DMS153 treated with DMSO at 0.1 percent for 48 hours (cell line): ENCODE measurements around the gene GAS2L2.
A peak's percentile ranks its signal among the peaks of the same experiment; 100 is the strongest.
"Not testable (repeated sequence)": the region's sequence is repeated elsewhere in the genome, so short reads cannot be mapped to it uniquely, and the experiment has no call there.

Experiments used
- DNase-seq: peaks from one replicate; lab custom pipeline; 2025; ENCODE audit not compliant: unreplicated experiment; lab: John Stamatoyannopoulos, UW

GAS2L2 gene

DNA sequence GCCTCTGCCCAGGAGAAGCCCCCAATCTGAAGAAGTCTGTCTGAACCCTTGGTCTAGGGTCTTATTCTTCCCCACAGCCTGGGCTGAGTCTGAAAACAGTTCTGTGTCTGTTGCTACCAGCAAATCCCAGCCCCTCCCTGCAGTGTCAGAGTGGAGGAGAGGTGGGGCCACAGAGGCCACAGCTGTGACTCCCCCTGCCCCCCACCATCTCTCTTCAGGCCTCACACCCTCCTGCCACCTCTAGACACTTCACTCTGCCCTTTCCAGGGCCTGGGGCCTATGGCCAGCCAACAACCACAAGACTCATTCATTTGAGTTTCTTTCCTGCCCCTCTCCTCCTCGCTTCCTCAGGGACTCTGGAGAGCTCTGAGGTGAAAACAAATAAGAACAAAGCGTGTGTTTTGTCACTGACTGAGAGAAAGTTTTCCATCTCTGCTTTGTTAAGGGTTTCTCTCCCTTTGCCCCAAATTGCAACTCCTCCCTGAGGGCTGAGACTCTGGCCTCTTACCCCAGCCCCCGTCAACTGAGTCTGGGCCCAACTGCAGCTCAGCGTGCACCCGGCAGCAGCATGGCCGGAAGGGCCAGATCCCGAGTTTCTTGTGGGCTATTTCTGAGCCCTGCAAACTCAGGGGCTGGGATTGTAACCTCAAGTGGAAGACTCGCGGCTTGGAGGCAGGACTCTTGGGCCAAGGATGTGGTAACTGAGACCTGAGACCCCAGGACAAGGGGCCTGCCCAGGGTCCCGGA lies 20.8 kb upstream of the GAS2L2 start:
- no peak for DNase-seq

DNA sequence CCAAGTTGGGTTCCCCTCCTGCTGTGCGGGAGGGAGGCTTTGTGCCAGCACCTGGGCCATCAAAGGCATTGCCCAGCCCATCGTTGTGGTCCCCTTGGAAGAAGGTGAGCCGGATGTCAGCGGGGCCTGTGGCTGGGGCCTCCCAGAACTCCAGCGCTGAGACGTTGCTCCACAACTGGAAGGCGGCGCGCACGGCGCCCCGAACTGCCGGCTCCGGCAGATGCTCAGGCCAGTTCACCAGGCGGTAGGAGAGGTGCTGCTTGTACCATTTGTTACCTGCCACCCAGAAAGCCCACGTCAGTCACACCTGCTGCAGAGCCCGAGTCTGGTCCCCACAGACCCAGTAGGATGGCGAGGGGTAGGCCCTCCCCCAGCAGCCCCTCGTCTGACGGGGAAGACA lies 20.1 kb upstream of the GAS2L2 start:
- DNase-seq, result no peak

DNA sequence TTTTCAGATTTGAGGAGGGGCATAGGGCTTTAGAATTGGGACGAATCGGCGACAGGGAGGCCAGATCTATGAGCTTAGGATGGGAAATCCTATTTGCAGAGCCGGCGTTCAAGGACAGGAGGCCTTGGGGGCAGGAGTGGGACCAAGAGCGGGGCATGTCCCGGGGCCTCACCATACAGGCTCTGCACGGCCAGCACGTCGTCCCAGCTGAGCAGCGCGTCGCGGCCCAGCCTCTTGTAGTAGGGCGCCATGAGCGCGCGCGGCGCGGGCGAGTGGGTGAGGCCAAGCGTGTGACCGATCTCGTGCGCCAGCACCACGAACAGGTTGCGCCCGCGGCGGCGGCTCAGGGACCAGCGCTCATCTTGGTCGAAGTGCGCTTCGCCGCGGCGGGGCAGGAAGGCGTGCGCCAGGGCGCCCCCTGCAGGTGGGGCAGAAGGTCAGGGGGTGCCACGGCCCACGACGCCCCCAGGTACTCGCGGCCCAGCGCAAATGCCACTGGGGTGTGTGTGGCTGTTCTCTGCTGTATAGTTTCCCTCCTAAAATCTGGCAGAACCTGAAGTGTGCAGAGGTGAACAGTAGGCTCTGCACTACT lies 17.0 kb upstream of the GAS2L2 start:
- DNase-seq, result no peak

DNA sequence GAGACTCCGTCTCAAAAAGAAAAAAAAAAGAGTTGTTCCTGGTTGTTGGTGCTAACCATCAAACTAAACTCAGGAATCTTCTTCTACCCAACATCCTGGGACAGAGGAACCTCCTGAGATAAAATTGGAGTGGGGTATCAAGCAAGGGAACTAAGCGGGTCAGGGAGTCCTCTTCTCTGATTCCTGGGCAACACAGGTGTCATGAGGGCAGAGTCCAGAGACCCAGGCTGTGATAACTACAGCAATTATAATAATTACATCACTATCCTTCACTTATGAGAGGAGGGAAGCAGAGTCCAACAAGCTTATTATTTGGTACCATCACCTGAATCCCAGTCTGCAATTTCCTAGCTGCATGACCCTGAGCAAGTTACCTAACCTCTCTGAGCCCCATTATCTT lies 15.8 kb upstream of the GAS2L2 start:
- DNase-seq, result no peak

DNA sequence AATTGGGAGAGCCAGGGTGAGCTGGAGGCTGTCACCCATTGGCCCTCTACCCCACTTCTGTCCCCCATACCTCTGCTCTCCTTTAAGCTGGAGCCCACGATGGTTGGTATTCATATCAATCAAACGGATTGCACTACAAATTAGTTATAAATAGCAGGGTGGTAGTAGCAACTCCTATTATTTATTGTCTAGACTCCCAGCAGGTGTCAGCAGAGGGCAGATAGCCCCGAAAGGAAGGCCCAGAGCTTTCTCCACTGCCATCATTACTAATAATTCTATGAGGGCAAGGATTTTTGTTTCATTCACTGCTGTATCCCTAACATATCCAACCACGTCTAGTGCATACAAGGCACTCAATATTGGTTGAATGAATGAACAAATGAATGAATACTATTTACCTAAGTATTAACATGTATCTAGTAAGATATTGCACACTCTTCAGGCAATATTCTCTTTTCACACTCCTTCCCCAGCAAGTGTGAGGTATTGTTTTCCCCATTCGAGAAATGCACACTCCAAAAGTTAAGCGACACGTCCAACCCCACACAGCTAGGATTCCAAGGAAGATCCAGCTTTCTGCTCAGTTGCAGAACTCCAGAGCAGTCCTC lies 14.0 kb upstream of the GAS2L2 start:
- DNase-seq, result peak; percentile 15

DNA sequence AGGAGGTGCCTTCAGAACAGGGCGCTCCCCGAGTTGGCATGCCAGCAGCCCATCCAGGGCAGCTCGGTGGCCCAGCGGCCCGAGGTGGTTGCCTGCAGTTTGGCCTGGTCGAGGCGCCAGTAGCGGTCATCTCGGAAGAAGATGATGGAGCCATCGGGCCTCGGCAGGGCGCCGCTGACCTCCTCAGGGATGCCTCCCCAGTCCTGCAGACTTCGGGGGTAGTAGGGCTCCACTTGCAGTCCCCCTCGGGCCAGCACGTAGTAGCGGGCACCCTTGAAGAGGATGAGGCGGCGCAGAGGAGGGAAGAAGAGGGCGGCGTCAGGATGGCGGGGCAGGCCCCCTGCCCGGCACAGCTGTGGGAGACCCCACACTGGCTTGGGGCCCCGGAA lies 13.4 kb upstream of the GAS2L2 start:
- no peak for DNase-seq

DNA sequence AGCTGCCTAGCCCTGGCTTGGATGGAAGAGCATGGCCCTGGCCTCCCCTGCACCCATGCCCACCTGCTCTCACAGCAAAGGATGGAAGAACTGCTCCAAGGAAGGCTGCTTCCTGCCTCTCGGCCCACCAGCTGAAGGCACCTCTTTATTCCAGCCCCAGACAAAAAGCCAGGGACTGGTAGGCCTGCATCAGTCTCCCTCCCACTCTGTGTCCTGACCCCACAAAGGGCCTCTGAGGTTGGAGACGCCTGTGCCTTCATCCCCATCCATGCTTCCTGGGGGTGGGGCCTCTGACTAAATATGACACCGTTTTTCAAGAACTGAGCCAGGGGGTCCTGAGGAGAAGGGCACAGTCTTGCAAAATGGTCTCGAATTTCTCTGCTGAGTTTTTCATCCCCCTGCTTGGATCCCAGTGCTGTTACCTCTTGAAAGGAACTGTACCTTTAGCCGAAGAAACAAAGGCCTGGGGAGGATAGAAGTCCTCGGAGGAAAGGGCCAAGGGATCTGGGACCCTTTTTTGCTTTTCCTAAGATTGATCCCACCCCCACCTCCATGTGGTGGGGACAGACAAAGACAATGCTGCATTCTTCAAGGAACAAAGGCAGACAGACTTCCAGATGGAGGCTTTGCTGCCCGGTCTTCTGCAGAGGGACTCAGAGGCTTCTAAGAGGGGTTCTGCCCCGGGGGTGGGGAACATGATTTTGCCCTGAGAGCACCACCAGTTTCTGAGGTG lies 12.9 kb upstream of the GAS2L2 start:
- DNase-seq, result no peak

DNA sequence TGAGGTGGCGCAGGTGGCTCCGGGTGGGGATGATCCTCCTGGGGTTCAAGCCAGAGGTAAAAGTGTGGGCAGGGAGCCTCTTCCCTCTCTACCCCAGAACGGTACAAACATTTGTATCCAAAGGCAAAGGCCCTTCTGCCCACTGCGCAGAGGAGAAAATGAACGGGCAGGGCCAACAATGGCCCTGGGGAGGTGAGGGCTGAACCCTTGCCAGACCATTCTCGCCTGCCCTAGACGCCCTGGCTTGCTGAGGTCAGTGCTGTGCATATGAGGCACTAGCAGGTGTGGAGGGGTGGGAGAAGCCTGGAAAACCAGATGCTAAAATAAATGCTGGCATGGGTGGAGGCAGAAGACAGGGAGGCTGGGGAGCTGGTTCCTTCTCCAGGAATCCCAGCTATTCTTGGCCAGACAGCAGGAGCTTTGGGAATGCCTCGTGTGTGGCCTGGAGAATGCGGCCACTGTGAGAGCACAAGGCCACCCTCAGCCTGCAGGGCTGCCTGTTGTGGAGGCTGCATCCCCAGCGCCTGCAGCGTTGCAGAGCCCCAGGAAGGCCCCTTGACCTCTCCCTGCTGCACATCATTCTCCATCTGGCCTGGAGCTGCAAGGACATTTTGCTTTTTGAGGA lies 12.2 kb upstream of the GAS2L2 start:
- DNase-seq, result no peak

DNA sequence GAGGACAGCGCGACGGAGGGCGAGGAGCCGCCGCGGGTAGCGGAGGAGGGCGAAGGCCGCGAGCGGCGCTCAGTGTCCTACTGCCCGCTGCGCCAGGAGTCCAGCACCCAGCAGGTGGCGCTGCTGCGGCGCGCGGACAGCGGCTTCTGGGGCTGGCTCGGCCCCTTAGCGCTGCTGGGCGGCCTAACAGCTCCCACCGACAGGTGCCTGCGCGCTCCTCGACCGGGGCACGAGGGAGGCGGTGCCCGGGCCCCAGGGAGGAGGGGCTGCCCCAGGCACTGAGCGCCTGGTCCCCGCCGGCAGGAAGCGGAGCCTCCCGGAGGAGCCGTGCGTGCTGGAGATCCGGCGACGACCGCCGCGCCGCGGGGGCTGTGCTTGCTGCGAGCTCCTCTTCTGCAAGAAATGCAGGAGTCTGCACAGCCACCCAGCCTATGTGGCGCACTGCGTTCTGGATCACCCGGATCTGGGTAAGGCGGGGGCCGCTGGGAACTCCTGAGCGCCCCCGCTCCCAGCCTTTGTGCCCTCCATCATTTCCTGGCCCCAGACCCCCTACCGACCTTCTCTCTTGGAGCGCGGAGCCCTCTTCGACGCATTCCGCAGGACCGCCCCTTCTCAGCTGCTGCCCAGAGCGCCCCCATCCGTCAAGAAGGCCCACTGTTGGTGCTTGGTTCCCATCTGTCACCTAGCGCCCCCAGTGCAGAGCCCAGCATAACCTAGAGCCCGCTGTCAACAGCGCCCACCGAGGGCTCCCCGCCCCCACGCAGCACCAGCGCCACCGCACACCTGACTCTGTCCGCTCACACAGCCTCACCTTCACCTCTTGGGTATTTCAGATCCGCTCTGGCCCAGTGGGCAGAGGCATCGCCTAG lies 11.3 kb upstream of the GAS2L2 start:
- DNase-seq, result peak; percentile 91

DNA sequence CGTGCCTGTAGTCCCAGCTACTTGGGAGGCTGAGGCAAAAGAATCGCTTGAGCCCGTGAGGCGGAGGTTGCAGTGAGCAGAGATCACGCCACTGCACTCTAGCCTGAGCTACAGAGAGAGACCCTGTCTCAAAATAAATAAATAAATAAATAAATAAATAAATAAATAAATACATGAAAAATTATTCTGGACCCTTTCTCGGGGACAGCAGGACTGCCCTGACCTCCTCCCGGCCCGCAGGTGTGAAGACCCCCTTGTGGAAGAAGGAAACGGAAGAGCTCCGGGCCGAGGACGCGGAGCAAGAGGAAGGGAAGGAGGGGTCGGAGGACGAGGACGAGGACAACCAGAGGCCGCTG lies 10.7 kb upstream of the GAS2L2 start:
- DNase-seq, result no peak

DNA sequence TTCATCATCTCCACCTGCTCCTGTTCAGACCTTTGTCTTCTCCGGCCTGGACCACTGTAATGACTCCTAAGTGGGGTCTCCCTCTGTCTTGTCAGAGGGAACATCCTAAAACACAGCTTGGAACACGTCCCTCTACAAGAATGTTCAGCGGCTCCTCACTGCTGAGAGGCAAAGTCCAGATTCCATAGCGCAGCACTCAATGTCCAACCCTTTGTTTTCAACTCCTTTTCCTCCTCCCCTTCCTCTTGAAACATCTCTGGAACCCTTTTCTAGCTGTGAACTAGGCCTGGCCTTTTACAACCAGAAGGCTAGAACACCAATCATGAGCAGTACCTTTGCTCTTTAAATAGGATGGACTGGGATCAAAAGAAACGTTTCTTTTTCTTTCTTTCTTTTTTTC lies 8.6 kb upstream of the GAS2L2 start:
- DNase-seq, result no peak

DNA sequence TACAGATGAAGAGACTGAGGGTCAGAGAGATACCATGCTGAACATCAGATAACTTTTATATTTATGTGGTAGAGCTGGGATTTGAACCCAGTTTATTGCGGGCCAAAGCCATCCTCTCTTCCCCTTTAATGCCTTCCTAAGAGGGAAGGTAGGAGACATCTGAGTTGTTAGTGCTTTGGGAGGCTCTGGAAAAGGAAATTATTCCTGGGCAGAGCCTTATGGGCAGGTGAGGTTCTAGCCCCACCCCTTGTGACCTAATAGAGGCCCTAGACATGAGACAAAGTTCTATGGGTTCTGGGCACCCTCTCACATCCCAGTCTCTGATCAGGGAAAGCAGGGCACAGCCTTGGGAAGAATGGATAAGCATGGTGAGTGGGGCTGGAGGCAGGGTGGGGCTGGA lies 7.5 kb upstream of the GAS2L2 start, which contains the start of gene C17orf50:
C17orf50 (plus strand) TSS at position 301 of the 400 bp plus-strand sequence; CDS start at position 356, 55 bp downstream.
- no peak for DNase-seq

DNA sequence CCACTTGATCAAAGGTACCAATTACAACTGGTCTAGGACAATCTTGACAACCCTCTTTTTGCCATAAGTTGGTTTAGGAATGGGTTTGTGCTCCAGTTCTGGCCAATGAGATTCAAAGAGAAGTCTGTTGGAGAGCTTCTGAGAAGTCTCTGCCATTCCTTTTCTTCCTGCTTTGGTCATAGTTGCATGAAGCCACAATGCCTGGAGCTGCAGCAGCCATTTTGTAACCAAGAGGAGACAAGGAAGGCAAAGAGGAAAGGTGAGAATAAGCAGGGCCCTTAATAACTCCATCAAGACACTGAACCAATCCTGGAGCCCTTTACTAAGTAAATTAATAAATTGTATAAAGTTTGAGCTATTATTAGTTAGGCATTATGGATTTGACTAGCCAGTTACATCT lies 4.2 kb upstream of the GAS2L2 start:
- no peak for DNase-seq

DNA sequence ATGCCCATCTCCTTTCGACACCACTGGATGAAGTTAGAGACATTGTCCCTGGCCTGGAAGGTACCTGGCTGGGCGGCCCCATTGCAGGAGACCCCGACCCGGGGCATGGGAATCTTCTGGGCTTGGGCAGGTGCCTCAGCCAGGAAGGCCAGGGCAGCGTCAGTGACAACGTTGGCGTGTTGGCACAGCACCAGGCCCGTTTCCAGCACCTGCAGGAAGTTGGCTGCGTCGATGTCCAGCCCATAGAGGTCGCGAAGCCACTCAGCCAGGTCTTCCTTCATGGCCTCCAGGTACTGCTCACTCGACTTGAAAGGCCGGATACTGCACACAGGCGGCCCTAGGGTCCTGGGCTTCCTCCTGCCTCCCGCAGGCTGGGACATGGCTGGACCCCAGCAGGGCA lies 568 bp downstream of the GAS2L2 start:
- peak; percentile 25 for DNase-seq

DNA sequence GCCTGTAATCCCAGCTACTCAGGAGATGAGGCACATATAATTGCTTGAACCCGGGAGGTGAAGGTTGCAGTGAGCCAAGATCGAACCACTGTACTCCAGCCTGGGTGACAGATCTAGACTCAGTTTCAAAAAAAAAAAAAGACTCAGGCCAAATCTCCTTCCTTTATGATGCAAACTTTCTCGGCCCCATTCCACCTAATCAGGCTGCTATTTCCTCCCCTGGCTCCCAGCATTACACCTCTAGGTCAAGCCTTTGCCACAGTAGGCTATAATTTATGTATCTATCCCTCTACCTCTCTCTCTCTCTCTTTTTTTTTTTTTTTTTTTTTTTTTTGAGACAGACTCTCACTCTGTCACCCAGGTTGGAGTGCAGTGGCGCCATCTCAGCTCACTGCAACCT lies 1.5 kb downstream of the GAS2L2 start:
- DNase-seq, result not testable (repeated sequence)

DNA sequence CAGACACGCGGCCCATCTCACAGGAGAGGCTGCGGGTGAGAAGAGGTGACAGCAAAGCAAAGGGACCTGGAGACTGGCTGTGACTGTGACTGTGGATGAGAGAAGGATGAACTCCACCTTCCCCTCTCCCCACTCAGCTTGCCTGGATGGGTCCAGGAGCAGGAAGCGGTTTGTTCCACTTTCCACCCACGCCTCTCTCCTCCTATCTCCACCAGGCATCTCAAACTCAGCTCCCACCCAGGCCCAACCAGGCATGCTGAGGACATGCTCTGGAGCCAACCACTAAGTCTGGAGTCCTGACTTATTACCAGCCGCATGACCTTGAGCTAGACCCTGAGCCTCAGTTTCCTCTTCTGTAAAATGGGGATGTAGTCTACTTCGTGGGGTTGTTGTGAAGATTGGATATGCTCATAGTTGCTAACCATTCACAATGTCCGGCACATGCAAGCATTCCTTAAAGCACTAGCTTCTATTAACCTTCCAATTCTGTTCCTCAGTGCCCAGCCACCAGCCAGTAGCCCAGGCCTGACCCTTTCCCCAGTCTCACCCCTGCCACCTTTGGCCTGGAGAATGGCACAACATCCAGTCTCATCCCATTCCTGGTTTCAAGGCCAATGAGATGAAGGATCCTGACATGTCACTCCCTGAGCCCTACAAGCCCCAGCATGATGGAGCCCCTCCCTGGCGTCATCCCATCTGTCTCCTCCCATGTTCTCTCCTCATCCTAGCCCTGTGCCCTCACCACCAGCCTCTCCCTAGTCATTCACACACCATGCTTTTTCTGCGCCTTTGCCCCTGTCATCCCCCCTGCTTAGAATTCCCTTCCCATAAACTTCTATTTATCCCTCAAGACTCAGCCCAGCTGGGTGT lies 2.3 kb downstream of the GAS2L2 start:
- no peak for DNase-seq

DNA sequence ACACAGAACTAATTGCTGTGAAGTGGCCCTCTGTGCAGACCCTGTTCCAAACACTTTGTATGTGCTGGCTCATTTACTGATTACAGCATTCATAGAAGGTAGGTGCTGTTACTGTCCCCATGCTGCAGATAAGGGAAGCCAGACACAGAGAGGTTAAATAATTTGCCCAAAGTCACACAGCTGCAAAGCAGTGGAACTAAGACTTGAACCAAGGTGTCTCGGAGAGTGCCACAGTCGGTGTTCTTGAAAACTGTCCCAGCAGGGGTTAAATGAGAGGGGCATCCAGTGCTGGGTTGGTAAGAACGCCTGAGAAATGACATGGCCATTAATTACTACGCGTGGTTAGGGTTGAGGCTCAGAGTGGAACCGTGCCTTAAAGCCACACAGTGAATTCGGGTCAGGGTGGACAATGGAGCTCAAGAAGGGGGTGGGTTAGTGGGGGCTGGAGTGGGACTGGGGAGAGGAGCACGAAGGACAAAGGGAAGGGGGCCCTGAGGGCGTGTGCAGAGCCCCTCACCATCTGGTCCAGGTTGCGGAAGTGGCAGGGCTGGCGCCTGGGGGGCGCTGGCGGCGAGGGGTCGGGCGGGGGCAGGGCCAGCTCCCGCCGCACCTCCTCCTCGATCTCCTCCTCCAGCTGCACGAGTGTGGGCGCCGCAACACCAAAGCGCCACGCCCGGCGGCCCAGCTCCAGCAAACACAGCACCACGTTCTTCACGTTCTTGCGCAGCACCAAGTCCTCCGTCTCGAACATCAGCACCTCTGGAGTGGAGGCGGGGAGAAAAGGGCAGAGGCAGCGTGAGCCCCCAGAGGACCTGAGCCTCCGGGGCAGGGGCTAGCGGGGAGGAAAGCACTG lies 3.3 kb downstream of the GAS2L2 start:
- DNase-seq, result no peak

DNA sequence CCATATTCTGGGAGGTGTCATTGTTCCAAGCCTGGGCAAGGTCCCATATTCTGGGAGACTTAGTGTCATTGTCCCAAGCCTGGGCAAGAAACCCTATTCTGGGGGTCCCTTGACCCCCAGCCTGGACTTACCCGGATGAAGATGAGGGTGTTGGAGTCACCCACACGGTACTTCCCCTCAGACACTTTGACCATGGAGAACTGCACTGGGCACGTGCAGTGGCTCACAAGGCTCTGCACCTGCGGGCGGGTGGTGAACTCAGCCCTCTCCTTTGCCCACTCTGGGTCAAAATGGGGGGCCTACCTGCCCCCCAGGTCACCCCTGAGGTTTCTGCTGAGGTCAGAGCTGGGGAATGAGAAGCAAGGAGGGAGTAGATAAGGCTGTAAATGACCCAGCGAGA lies 4.1 kb downstream of the GAS2L2 start:
- DNase-seq, result no peak
